Stimulated activated CD8-positive, alpha-beta memory T cell treated with anti-CD3 and anti-CD28 coated beads, Interleukin-4, amount 100 ng/mL, for 24 hours (primary cell): ENCODE data around the gene KIAA0232.
"Not testable (repeated sequence)": the region's sequence is repeated elsewhere in the genome, so short reads cannot be mapped to it uniquely, and the experiment has no call there.

ENCODE experiments used
- DNase-seq: peaks from one replicate; pipeline ENCODE4 v3.0.0-alpha.2; 2020; ENCODE audit warnings: low read depth

KIAA0232 gene

DNA sequence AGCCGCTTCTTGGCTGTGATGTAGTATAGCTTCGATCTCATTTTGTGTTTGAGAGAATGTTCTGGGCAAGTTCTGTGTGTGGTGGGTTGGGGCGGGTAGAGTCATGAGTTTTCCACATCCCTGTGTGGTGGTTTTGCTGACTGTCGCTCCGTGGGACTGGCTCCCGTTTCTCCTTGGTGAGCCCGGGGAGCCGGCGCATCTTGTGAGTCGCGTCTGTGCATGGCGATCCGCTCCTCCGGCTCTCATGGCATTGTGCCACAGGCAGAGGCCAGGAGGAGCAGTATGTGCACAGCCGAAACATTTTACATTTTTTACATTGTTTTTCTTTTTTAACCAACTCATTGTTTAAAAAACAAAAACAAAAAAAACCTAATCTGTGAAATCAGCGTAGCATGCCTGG, 99.4 kb downstream of the KIAA0232 start:
- no peak for DNase-seq

- DNase-seq = no peak
Observed at GRCh38 chr4:6884341-6884870, 101.9 kb downstream of the KIAA0232 start.

DNA sequence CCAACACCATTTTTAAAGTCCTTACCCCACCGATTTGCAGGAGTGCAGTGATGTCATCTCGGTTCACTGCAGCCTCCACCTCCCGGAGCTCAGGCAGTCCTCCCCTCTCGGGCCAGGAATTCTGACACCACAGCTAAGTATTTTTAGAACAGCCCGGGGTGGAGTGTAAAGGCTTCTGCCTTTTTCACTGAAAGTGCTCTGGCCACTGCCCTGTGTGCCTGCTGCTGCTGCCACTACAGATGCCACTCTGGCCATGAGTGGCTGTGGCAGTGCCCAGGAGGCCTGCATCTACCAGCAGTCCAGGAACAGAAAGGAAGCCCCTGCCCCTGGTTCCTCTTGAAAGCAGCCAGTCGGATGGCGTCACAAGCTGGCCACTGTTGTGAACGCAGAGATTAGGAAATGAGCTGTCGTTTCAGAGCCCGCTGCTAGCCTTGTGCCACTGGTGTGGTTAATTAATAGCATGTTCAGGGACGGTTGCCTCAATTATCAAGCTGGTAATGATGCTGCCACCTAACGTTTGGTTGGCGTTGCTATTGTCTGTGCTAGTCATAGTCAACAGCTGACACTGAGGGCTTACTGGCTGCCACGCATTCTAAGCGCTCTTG, 103.5 kb downstream of the KIAA0232 start:
- DNase-seq = no peak

- DNase-seq = no peak
Observed at GRCh38 chr4:6886886-6887285, 104.4 kb downstream of the KIAA0232 start.

- no peak for DNase-seq
Observed at GRCh38 chr4:6887591-6888371, 105.3 kb downstream of the KIAA0232 start.

DNA sequence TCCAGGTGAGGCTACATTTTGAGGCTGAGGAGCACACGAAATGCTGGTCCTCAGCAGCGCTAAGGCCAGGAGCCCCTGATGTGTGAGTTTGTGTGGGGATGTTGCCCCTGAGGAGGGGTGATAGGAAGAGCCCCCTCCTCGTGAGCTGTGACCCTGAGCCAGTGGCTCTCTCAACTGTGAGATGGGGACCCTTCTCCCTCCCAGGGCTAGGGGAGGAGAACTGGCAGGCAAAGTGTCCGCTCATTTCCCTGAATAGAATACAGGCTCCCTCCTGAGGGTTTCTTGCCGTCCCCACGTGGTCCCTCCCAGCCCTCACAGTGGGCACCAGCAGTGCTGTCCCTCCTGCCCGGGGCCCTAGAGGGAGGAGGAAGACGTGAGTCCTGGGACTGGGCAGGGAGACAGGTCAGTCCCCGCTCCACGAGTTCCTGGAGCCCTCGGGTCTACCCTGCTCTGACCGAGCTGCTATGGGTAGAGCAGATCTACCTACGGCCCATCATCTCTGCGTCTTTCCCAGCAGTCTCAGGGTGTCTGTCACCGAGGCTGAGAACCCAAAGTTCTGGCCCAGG, 106.1 kb downstream of the KIAA0232 start:
- no peak for DNase-seq

- DNase-seq = no peak
Observed at GRCh38 chr4:6889101-6889735, 106.7 kb downstream of the KIAA0232 start.

- no peak for DNase-seq
Observed at GRCh38 chr4:6889736-6890324, 107.3 kb downstream of the KIAA0232 start.

DNA sequence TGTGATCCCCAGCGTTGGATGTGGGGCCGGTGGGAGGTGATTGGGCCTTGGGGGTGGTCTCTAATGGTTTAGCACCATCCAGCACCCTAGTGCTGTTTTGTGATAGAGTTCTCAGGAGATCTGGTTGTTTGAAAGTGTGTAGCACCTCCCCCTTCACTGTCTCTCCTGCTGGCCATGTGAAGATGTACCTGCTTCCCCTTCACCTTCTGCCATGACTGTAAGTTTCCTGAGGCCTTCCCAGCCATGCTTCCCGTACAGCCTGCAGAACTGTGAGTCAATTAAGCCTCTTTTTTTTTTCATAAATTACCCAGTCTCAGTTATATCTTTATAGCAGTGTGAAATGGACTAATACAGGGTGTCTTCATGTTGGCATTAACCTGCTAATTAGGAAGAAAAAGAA, 107.8 kb downstream of the KIAA0232 start:
- no peak for DNase-seq

DNA sequence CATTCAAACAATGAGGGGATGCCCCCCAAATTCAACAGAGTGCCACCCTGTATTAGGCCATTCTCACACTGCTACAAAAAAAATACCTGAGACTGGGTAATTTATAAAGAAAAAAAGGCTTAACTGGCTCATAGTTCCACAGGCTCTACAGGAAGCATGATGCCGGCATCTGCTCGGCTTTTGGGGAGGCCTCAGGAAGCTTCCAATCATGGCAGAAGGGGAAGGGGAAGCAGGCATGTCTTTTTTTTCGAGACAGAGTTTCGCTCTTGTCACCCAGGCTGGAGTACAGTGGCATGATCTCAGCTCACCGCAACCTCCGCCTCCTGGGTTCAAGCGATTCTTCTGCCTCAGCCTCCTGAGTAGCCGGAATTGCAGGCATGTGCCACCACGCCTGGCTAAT, 108.4 kb downstream of the KIAA0232 start:
- DNase-seq = not testable (repeated sequence)

GRCh38 chr4:6891436-6892170, 109.1 kb downstream of the KIAA0232 start:
- DNase-seq = no peak

- DNase-seq = no peak
Observed at GRCh38 chr4:6892190-6892908, 109.8 kb downstream of the KIAA0232 start.

GRCh38 chr4:6892909-6893202, 110.3 kb downstream of the KIAA0232 start:
- DNase-seq = no peak

- no peak for DNase-seq
Observed at GRCh38 chr4:6893449-6894085, 111.0 kb downstream of the KIAA0232 start.

DNA sequence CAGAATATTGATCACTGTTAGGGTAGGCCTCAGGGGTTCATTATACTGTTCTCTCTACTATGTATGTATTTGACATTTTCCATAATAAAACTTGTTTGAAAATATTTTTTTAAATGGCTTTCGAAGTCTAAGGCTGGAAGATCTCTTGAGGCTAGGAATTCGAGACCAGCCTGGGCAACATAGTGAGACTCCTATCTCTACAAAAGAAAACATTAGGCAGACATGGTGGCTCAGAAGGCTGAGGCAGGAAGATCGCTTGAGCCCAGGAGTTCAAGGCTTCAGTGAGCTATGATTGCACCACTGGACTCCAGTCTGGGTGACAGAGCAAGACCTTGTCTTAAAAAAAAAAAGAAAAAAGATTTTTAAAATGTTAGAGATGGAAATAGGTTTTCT, 111.6 kb downstream of the KIAA0232 start:
- DNase-seq = no peak

DNA sequence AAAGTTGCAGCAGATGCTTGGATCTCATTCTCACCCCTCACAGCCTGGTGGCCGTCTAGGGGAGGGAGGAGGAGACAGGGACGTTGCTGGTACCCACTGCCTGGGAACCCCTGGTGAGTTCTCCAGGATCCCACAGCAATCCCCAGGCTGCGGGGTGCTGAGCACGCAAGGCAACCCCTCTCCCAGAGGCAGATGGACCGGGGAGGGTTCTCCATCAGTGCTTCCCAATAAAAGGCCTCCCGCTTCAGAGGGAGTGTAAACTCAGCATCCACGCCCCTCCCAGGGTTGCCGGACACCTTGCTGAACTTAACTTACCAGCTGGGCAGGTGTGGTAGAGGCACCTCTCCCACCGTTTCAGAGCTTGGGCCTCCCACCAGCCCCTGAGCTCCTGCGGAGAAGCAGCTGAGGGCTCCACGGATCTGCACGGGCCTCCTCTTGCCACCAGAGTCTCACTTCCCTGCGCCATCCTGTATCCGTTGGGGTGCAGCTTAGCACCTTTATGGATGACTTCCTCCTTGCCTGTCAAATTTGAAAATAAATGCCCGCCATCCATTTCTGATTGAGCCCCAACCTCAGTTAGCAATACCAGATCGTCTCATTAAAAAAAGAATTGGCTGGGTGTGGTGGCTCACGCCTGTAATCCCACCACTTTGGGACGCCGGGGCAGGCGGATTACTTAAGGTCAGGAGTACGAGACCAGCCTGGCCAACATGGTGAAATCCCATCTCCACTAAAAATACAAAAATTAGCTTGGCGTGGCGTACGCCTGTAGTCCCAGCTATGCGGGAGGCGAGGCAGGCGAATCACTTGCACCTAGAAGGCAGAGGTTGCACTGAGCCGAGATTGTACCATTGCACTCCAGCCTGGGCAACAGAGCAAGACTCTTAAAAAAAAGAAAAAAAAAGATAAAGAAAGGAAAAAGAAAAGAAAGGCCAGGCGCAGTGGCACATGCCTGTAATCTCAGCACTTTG, 112.3 kb downstream of the KIAA0232 start:
- no peak for DNase-seq

DNA sequence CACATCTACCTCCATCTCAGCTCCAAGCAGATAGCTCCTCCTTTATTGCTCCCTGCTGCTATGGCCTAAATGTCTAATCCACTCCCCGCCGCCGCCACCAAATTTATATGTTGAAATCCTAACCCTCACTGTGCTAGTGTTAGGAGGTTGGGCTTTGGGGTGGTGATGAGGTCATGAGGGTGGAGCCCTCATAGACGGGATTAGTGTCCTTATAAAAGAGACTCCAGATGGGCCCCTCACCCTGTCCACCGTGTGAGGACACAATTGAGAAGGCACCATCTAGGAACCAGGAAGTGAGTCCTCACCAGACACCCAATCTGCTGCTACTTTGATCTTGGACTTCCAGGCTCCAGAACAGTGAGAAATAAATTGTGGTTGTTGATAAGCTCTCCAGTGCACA, 113.5 kb downstream of the KIAA0232 start:
- DNase-seq = no peak

DNA sequence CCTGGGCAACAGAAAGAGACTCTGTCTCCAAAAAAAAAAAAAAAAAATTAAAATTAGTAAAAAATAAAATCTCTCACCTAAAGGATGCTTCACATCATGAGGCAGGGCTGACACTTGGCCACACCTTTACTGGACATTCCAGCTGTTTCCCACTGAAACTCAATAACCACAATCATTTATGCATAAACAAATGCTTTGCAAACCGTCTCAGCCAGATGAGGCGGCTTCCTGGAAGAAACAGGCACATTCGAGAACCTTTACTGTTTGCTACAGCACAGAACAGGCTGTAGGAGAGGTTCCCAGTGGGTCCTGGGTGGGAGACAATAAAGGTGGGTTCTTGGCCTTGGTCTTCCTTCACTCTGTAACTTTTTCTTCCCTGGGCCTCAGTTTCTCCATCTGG, 116.2 kb downstream of the KIAA0232 start:
- no peak for DNase-seq

- DNase-seq = no peak
Observed at GRCh38 chr4:6900181-6900812, 117.8 kb downstream of the KIAA0232 start.
